ENCODE measurements around the gene TRIM10.

Gene TRIM10

DNA sequence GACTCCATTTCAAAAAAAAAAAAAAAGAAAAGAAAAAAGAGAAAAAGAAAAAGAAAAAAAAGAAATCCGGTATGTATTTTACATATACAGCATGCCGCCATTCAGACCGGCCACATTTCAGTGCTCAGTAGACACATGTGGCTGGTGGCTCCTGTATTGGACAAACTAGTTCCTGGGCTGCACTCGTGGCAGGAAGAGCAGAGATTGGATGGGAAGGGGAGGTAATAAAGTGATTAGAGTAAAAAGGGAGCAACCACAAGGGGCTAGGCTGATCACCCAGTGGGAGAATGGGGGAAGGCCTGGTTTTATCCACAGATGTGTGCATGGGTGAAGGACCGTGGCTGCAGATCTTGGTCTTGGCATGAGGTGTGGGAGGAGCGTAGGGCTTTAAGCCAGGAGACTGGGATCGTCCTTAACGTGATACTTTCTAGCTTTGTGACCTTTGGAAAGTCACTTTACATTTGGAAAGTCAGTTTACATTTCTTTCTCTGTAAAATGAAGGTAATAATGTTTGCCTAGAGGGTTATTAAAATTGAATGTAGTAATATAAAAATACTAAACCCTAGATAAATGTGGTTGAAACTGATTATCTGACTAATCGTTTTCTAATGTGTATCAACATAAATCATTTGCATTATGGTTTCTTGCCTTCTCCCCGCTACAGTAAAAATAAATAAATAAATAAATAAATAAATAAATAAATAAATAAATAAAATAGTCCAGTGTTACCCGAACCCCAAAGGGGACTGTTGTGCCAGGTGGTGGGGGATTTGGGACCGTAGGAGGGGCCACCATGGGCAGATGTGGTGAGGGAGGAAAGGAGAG lies 1.5 kb upstream of the TRIM10 start:
- Histone ChIP-seq H2BK5ac (ENCODE audit: low read depth, low read length, poor library complexity, severe bottlenecking) (no peak overlapping the region), H4K91ac (ENCODE audit: low read length) (no peak overlapping the region), H2BK12ac (ENCODE audit: low read length in 2 of 2) (no peak overlapping the region), H2BK15ac (ENCODE audit: low read depth, poor library complexity, severe bottlenecking) (no peak overlapping the region), H3K4ac (ENCODE audit: low read depth in 1 of 2, low read length in 2 of 2) (no peak overlapping the region), H4K8ac (ENCODE audit: low read length) (no peak overlapping the region), H3K4me3 (ENCODE audit: insufficient read depth in 1 of 2, low read depth in 1 of 2, low read length in 2 of 2) (no peak overlapping the region), H3K14ac (ENCODE audit: low read length in 2 of 2) (no peak overlapping the region), H3K18ac (ENCODE audit: low read depth in 1 of 2, low read length in 2 of 2) (no peak overlapping the region), H2AK5ac (ENCODE audit: low read length, severe bottlenecking) (no peak overlapping the region), H2AFZ (ENCODE audit: low read depth, low read length) (no peak overlapping the region), H3K4me1 (ENCODE audit: control insufficient read depth, insufficient read depth, low read depth, low read length) (no peaks in the 10 kb centered on the region), H3K9me3 (ENCODE audit: control insufficient read depth, low read length) (no peaks in the 10 kb centered on the region), H3K9ac (ENCODE audit: low read length) (no peak overlapping the region), H3K79me1 (replicated peaks; ENCODE audit: low read length, poor library complexity, severe bottlenecking) (no peaks in the 10 kb centered on the region), H3K4me2 (ENCODE audit: low read length, poor library complexity, severe bottlenecking) (no peak overlapping the region), H3K27me3 (ENCODE audit: control insufficient read depth in 1 of 2, insufficient read depth in 1 of 2, low read length in 2 of 2) (peaks cover 23 to 36% of the 10 kb centered on the region in 2 experiments), H3K36me3 (ENCODE audit: control insufficient read depth in 1 of 2, insufficient read depth in 2 of 2, low read depth in 1 of 2, low read length in 2 of 2) (no peaks in the 10 kb centered on the region), H3K27ac (ENCODE audit: low read length, poor library complexity, severe bottlenecking) (no peak overlapping the region), H2BK120ac (ENCODE audit: low read depth, low read length) (no peak overlapping the region), H3K23ac (ENCODE audit: low read length in 2 of 2) (no peak overlapping the region)
- 85% methylated on average over 10 of the region's 12 CpGs for WGBS
- no peak for DNase-seq

DNA sequence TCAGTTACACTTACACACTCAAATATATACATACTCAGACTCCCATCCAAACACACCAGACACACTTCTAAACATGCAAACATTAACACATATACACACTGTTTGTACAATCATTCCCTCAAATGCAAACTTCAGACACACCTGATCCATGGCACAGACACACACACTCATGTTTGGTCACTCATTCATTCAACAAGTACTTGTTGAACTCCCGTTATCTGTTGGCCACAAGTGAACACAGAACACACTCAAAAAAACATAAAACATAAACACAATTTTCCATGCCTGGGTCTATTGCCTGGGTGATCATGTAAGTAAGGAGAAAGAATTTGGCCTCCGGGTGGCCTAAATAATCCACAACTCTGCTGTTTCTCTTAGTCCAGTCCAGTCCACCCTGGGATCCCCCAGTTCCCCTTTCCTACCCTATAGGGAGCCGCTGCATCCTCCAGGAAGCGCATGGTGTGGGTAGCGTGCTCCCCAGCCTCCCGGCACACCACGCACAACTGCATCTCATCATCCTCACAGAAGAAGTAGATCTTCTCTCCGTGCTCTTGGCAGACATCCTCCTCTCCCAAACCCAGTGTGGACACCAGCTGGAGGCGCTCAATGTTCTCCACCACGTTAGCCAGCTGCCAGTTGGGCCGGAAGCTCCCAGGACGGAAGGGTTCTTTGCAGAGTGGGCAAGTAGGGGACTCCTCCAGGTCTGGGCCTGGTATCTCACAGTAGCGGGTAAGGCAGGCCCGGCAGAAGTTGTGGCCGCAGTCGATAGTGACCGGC lies 815 bp downstream of the TRIM10 start:
- no peak overlapping the region for H3K14ac ChIP-seq (ENCODE audit: low read length in 2 of 2)
- DNase-seq: no peak
- H3K9me3 ChIP-seq (ENCODE audit: control insufficient read depth, low read length): no peaks in the 10 kb centered on the region
- H2BK15ac ChIP-seq (ENCODE audit: low read depth, poor library complexity, severe bottlenecking): no peak overlapping the region
- H3K27ac ChIP-seq (ENCODE audit: low read length, poor library complexity, severe bottlenecking): no peak overlapping the region
- no peak overlapping the region for H3K23ac ChIP-seq (ENCODE audit: low read length in 2 of 2)
- no peaks in the 10 kb centered on the region for H3K79me1 ChIP-seq (replicated peaks; ENCODE audit: low read length, poor library complexity, severe bottlenecking)
- H3K4me2 ChIP-seq (ENCODE audit: low read length, poor library complexity, severe bottlenecking): no peak overlapping the region
- no peak overlapping the region for H4K91ac ChIP-seq (ENCODE audit: low read length)
- no peak overlapping the region for H3K4me3 ChIP-seq (ENCODE audit: insufficient read depth in 1 of 2, low read depth in 1 of 2, low read length in 2 of 2)
- H3K9ac ChIP-seq (ENCODE audit: low read length): no peak overlapping the region
- 88% methylated on average over 17 of the region's 17 CpGs for WGBS
- H2BK5ac ChIP-seq (ENCODE audit: low read depth, low read length, poor library complexity, severe bottlenecking): no peak overlapping the region
- peaks cover 7% of the 10 kb centered on the region for H3K4me1 ChIP-seq (ENCODE audit: control insufficient read depth, insufficient read depth, low read depth, low read length)
- H2BK12ac ChIP-seq (ENCODE audit: low read length in 2 of 2): no peak overlapping the region
- no peak overlapping the region for H2BK120ac ChIP-seq (ENCODE audit: low read depth, low read length)
- H3K36me3 ChIP-seq (ENCODE audit: control insufficient read depth in 1 of 2, insufficient read depth in 2 of 2, low read depth in 1 of 2, low read length in 2 of 2): no peaks in the 10 kb centered on the region
- no peak overlapping the region for H2AK5ac ChIP-seq (ENCODE audit: low read length, severe bottlenecking)
- H3K18ac ChIP-seq (ENCODE audit: low read depth in 1 of 2, low read length in 2 of 2): no peak overlapping the region
- peaks cover 12 to 29% of the 10 kb centered on the region in 2 experiments for H3K27me3 ChIP-seq (ENCODE audit: control insufficient read depth in 1 of 2, insufficient read depth in 1 of 2, low read length in 2 of 2)
- no peak overlapping the region for H4K8ac ChIP-seq (ENCODE audit: low read length)
- no peak overlapping the region for H2AFZ ChIP-seq (ENCODE audit: low read depth, low read length)
- no peak overlapping the region for H3K4ac ChIP-seq (ENCODE audit: low read depth in 1 of 2, low read length in 2 of 2)

- no peak overlapping the region for H3K27ac ChIP-seq (ENCODE audit: low read length, poor library complexity, severe bottlenecking)
- H3K4me3 ChIP-seq (ENCODE audit: insufficient read depth in 1 of 2, low read depth in 1 of 2, low read length in 2 of 2): no peak overlapping the region
- no peaks in the 10 kb centered on the region for H3K9me3 ChIP-seq (ENCODE audit: control insufficient read depth, low read length)
- H3K4me1 ChIP-seq (ENCODE audit: control insufficient read depth, insufficient read depth, low read depth, low read length): peaks cover 14% of the 10 kb centered on the region
- no peak overlapping the region for H3K18ac ChIP-seq (ENCODE audit: low read depth in 1 of 2, low read length in 2 of 2)
- H2BK12ac ChIP-seq (ENCODE audit: low read length in 2 of 2): no peak overlapping the region
- WGBS: 45% methylated on average over 2 of the region's 3 CpGs
- no peaks in the 10 kb centered on the region for H3K79me1 ChIP-seq (replicated peaks; ENCODE audit: low read length, poor library complexity, severe bottlenecking)
- H2AFZ ChIP-seq (ENCODE audit: low read depth, low read length): no peak overlapping the region
- H3K4me2 ChIP-seq (ENCODE audit: low read length, poor library complexity, severe bottlenecking): no peak overlapping the region
- no peak overlapping the region for H3K4ac ChIP-seq (ENCODE audit: low read depth in 1 of 2, low read length in 2 of 2)
- H2BK5ac ChIP-seq (ENCODE audit: low read depth, low read length, poor library complexity, severe bottlenecking): no peak overlapping the region
- DNase-seq: no peak
- peaks cover 3 to 21% of the 10 kb centered on the region in 2 experiments for H3K27me3 ChIP-seq (ENCODE audit: control insufficient read depth in 1 of 2, insufficient read depth in 1 of 2, low read length in 2 of 2)
- no peak overlapping the region for H2BK15ac ChIP-seq (ENCODE audit: low read depth, poor library complexity, severe bottlenecking)
- no peak overlapping the region for H2BK120ac ChIP-seq (ENCODE audit: low read depth, low read length)
- H3K9ac ChIP-seq (ENCODE audit: low read length): no peak overlapping the region
- no peaks in the 10 kb centered on the region for H3K36me3 ChIP-seq (ENCODE audit: control insufficient read depth in 1 of 2, insufficient read depth in 2 of 2, low read depth in 1 of 2, low read length in 2 of 2)
- no peak overlapping the region for H4K91ac ChIP-seq (ENCODE audit: low read length)
- H2AK5ac ChIP-seq (ENCODE audit: low read length, severe bottlenecking): no peak overlapping the region
- no peak overlapping the region for H3K14ac ChIP-seq (ENCODE audit: low read length in 2 of 2)
- H4K8ac ChIP-seq (ENCODE audit: low read length): no peak overlapping the region
- H3K23ac ChIP-seq (ENCODE audit: low read length in 2 of 2): no peak overlapping the region
Observed at GRCh38 chr6:30158475-30159040, 2.5 kb downstream of the TRIM10 start.

- WGBS: 85% methylated on average over 2 of the region's 2 CpGs
- Histone ChIP-seq H3K27me3 (ENCODE audit: control insufficient read depth in 1 of 2, insufficient read depth in 1 of 2, low read length in 2 of 2) (peaks cover 0 to 16% of the 10 kb centered on the region in 2 experiments), H2AK5ac (ENCODE audit: low read length, severe bottlenecking) (no peak overlapping the region), H4K8ac (ENCODE audit: low read length) (no peak overlapping the region), H2BK12ac (ENCODE audit: low read length in 2 of 2) (no peak overlapping the region), H3K4me2 (ENCODE audit: low read length, poor library complexity, severe bottlenecking) (no peak overlapping the region), H3K4me1 (ENCODE audit: control insufficient read depth, insufficient read depth, low read depth, low read length) (peaks cover 14% of the 10 kb centered on the region), H3K4ac (ENCODE audit: low read depth in 1 of 2, low read length in 2 of 2) (no peak overlapping the region), H3K79me1 (replicated peaks; ENCODE audit: low read length, poor library complexity, severe bottlenecking) (no peaks in the 10 kb centered on the region), H2BK15ac (ENCODE audit: low read depth, poor library complexity, severe bottlenecking) (no peak overlapping the region), H4K91ac (ENCODE audit: low read length) (no peak overlapping the region), H3K14ac (ENCODE audit: low read length in 2 of 2) (no peak overlapping the region), H2AFZ (ENCODE audit: low read depth, low read length) (no peak overlapping the region), H3K4me3 (ENCODE audit: insufficient read depth in 1 of 2, low read depth in 1 of 2, low read length in 2 of 2) (no peak overlapping the region), H2BK5ac (ENCODE audit: low read depth, low read length, poor library complexity, severe bottlenecking) (no peak overlapping the region), H3K27ac (ENCODE audit: low read length, poor library complexity, severe bottlenecking) (no peak overlapping the region), H3K36me3 (ENCODE audit: control insufficient read depth in 1 of 2, insufficient read depth in 2 of 2, low read depth in 1 of 2, low read length in 2 of 2) (no peaks in the 10 kb centered on the region), H3K23ac (ENCODE audit: low read length in 2 of 2) (no peak overlapping the region), H3K18ac (ENCODE audit: low read depth in 1 of 2, low read length in 2 of 2) (no peak overlapping the region), H2BK120ac (ENCODE audit: low read depth, low read length) (no peak overlapping the region), H3K9me3 (ENCODE audit: control insufficient read depth, low read length) (no peaks in the 10 kb centered on the region), H3K9ac (ENCODE audit: low read length) (no peak overlapping the region)
- DNase-seq: no peak
Observed at GRCh38 chr6:30157999-30158398, 3.0 kb downstream of the TRIM10 start.

All from mesenchymal stem cell (in vitro differentiated cells and primary cell).